H1 (cell line): Measurements from ENCODE around the gene ARHGEF10L. TPM values are rescaled to one million over a fixed set of nuclear protein-coding genes. Genes with fewer than 3 reads are reported as not detected.
A peak's percentile ranks its signal among the peaks of the same experiment; 100 is the strongest.

Experiments
- CTCF ChIA-PET: fragments of 300-600 bp; sonication (Branson Sonifier 250); formaldehyde crosslinking; loops from one replicate; lab custom pipeline; 2021; ENCODE audit not compliant: partially characterized antibody; lab: Charles Lee
- POLR2A ChIA-PET: fragments of 300-600 bp; sonication (Branson Sonifier 250); formaldehyde crosslinking; loops from one replicate; lab custom pipeline; 2021; ENCODE audit warnings: inconsistent platforms; ENCODE audit not compliant: partially characterized antibody; lab: Charles Lee
- DNase-seq, 2 experiments: peaks; one replicate each; pipeline versions ENCODE4 v3.0.0 to v3.0.0-alpha.2; 2010 to 2022; ENCODE audit warnings: low spot score in 2 of 2, low read depth in 1 of 2, mixed read lengths in 1 of 2
- FAIRE-seq: peaks from 2 replicates; lab custom pipeline; 2011; peaks lifted over from hg19 to GRCh38; lab: Jason Lieb, UNC
- H2AFZ ChIP-seq: 2 replicates; pipeline ENCODE4 v1.8.1; 2012; ENCODE audit warnings: low read length, inconsistent platforms
- H2AK5ac ChIP-seq: 2 replicates; pipeline ENCODE4 v1.6.1; 2013; ENCODE audit warnings: low read depth, low read length
- H2BK120ac ChIP-seq: replicated peaks from 2 replicates; pipeline ENCODE3; 2013; ENCODE audit warnings: low read depth, low read length, inconsistent platforms
- H2BK12ac ChIP-seq: 2 replicates; pipeline ENCODE4 v1.6.1; 2013; ENCODE audit warnings: low read depth, low read length
- H2BK15ac ChIP-seq: 2 replicates; pipeline ENCODE4 v1.6.1; 2013; ENCODE audit warnings: low read length
- H2BK20ac ChIP-seq: 2 replicates; pipeline ENCODE4 v1.6.1; 2013; ENCODE audit warnings: low read length
- H2BK5ac ChIP-seq: 2 replicates; pipeline ENCODE4 v1.6.1; 2013; ENCODE audit warnings: low read depth, low read length
- H3K14ac ChIP-seq: 2 replicates; pipeline ENCODE4 v1.6.1; 2013; ENCODE audit warnings: inconsistent platforms; ENCODE audit not compliant: insufficient read length
- H3K18ac ChIP-seq: 2 replicates; pipeline ENCODE4 v1.6.1; 2013; ENCODE audit warnings: low read length; ENCODE audit errors: extremely low read depth
- H3K23ac ChIP-seq: 2 replicates; pipeline ENCODE4 v1.6.1; 2013; ENCODE audit warnings: inconsistent platforms; ENCODE audit not compliant: insufficient read length
- H3K23me2 ChIP-seq: 2 replicates; pipeline ENCODE4 v1.6.1; 2013; ENCODE audit warnings: low read depth, low read length
- H3K27ac ChIP-seq: 2 replicates; pipeline ENCODE4 v1.6.1; 2011; ENCODE audit warnings: low read depth, low read length, inconsistent platforms
- H3K27me3 ChIP-seq, 4 experiments: replicated peaks in 1 of 4; 1 replicate in 1 of 4; 2 replicates in 3 of 4; pipeline versions ENCODE4 v1.6.1 to v1.8.1; 2011 to 2013; ENCODE audit warnings: low read length in 3 of 4, mild to moderate bottlenecking in 3 of 4, inconsistent platforms in 2 of 4, mixed read lengths in 2 of 4, moderate library complexity in 1 of 4; ENCODE audit not compliant: control insufficient read depth in 3 of 4, insufficient read depth in 3 of 4; ENCODE audit errors: extremely low read depth in 1 of 4
- H3K36me3 ChIP-seq, 4 experiments: 2 replicates each; pipeline versions ENCODE4 v1.6.1 to v1.8.1; 2011 to 2013; ENCODE audit warnings: mild to moderate bottlenecking in 4 of 4, low read length in 3 of 4, moderate library complexity in 2 of 4, control low read depth in 1 of 4, inconsistent platforms in 1 of 4; ENCODE audit not compliant: insufficient read depth in 4 of 4, control insufficient read depth in 2 of 4
- H3K4ac ChIP-seq: replicated peaks from 2 replicates; pipeline ENCODE3; 2013; ENCODE audit warnings: low read length, low read depth, mixed read lengths, inconsistent platforms; ENCODE audit not compliant: insufficient read length
- H3K4me1 ChIP-seq, 4 experiments: replicated peaks in 1 of 4; 1 replicate in 1 of 4; 2 replicates in 3 of 4; pipeline versions ENCODE4 v1.6.1 to v1.8.1; 2011 to 2013; ENCODE audit warnings: low read length in 3 of 4, inconsistent platforms in 2 of 4, mixed read lengths in 1 of 4; ENCODE audit not compliant: insufficient read depth in 4 of 4, control insufficient read depth in 3 of 4
- H3K4me2 ChIP-seq, 2 experiments: 2 replicates each; pipeline versions ENCODE4 v1.6.1 to v1.8.1; 2011 to 2013; ENCODE audit warnings: low read depth in 2 of 2, low read length in 2 of 2, control low read depth in 1 of 2, inconsistent platforms in 1 of 2, mild to moderate bottlenecking in 1 of 2; ENCODE audit not compliant: insufficient read depth in 1 of 2
- H3K4me3 ChIP-seq, 4 experiments: fragments of 200-600, 300-600 bp in 1 of 4; sonication (generic), shearing (Covaris generic), sonication (Bioruptor Twin) in 1 of 4; 2 replicates each; pipeline versions ENCODE4 v1.5.1 to v1.8.1; 2011 to 2016; ENCODE audit warnings: low read length in 4 of 4, low read depth in 3 of 4, control low read depth in 2 of 4, inconsistent platforms in 2 of 4, mild to moderate bottlenecking in 2 of 4, mixed read lengths in 1 of 4, moderate library complexity in 1 of 4; ENCODE audit not compliant: insufficient read depth in 2 of 4; ENCODE audit errors: extremely low read depth in 1 of 4
- H3K56ac ChIP-seq: replicated peaks from 2 replicates; pipeline ENCODE3; 2013; ENCODE audit warnings: low read depth, mild to moderate bottlenecking, mixed read lengths, low read length, inconsistent platforms; ENCODE audit not compliant: insufficient read length
- H3K79me1 ChIP-seq: 2 replicates; pipeline ENCODE4 v1.6.1; 2013; ENCODE audit warnings: low read depth, low read length, control low read depth
- H3K79me2 ChIP-seq, 2 experiments: 2 replicates each; pipeline versions ENCODE4 v1.6.1 to v1.8.1; 2012 to 2013; ENCODE audit warnings: low read length in 2 of 2, mild to moderate bottlenecking in 2 of 2, inconsistent platforms in 1 of 2; ENCODE audit not compliant: insufficient read depth in 2 of 2, control insufficient read depth in 1 of 2
- H3K9ac ChIP-seq, 4 experiments: replicated peaks in 1 of 4; 1 replicate in 1 of 4; 2 replicates in 3 of 4; pipeline versions ENCODE4 v1.6.1 to v1.8.1; 2011 to 2013; ENCODE audit warnings: low read depth in 3 of 4, low read length in 3 of 4, control low read depth in 2 of 4, mild to moderate bottlenecking in 2 of 4, moderate library complexity in 2 of 4, inconsistent platforms in 1 of 4; ENCODE audit errors: extremely low read depth in 1 of 4
- H3K9me3 ChIP-seq, 2 experiments: 2 replicates each; pipeline versions ENCODE4 v1.6.1 to v1.8.1; 2012 to 2013; ENCODE audit warnings: mild to moderate bottlenecking in 2 of 2, moderate library complexity in 2 of 2, control low read depth in 1 of 2, inconsistent platforms in 1 of 2, low read depth in 1 of 2, low read length in 1 of 2, mixed read lengths in 1 of 2; ENCODE audit not compliant: insufficient read depth in 2 of 2
- H4K20me1 ChIP-seq, 2 experiments: replicated peaks in 1 of 2; 2 replicates each; pipeline versions ENCODE3 to v1.8.1; 2011 to 2013; ENCODE audit warnings: inconsistent platforms in 2 of 2, low read length in 2 of 2, mild to moderate bottlenecking in 1 of 2; ENCODE audit not compliant: insufficient read depth in 2 of 2, control insufficient read depth in 1 of 2
- H4K5ac ChIP-seq: 2 replicates; pipeline ENCODE4 v1.6.1; 2013; ENCODE audit warnings: low read length, low read depth, mixed read lengths, inconsistent platforms; ENCODE audit not compliant: insufficient read length
- H4K8ac ChIP-seq: 2 replicates; pipeline ENCODE4 v1.8.0; 2013; ENCODE audit warnings: mild to moderate bottlenecking, moderate library complexity, low read length, inconsistent platforms; ENCODE audit not compliant: insufficient read depth; ENCODE audit errors: extremely low read depth
- H4K91ac ChIP-seq: replicated peaks from 2 replicates; pipeline ENCODE3; 2013; ENCODE audit warnings: low read length, mixed read lengths, inconsistent platforms; ENCODE audit not compliant: insufficient read length
- ASH2L ChIP-seq: fragments of 200-600, 300-600 bp; sonication (generic); IDR thresholded peaks from one replicate; pipeline ENCODE4 v1.7.1; 2017; ENCODE audit warnings: low read length
- CBX5 ChIP-seq: fragments of 300-800, 300-1000 bp; sonication (generic); IDR thresholded peaks from 2 replicates; pipeline ENCODE4 v1.7.1; 2016; ENCODE audit warnings: antibody characterized with exemption, low read length, low read depth
- CHD1 ChIP-seq: IDR thresholded peaks from 2 replicates; pipeline ENCODE4 v1.6.1; 2012; ENCODE audit warnings: low read depth, low read length, improper control_type of control experiment
- RAD21 ChIP-seq, 2 experiments: IDR thresholded peaks in 1 of 2; conservative IDR thresholded peaks in 1 of 2; 2 replicates each; pipeline ENCODE4 v1.6.1; 2011; ENCODE audit warnings: low read depth in 2 of 2, low read length in 2 of 2, improper control_type of control experiment in 1 of 2, inconsistent platforms in 1 of 2, mild to moderate bottlenecking in 1 of 2, moderate library complexity in 1 of 2
- SRF ChIP-seq: IDR thresholded peaks from 2 replicates; pipeline ENCODE4 v1.6.1; 2011; ENCODE audit warnings: mild to moderate bottlenecking, low read depth, low read length, moderate library complexity
- ZNF274 ChIP-seq: IDR thresholded peaks from 2 replicates; pipeline ENCODE4 v1.7.0; 2012; ENCODE audit warnings: low read length, borderline replicate concordance; ENCODE audit errors: extremely low read depth
- WGBS, 2 experiments: shearing (Covaris generic) in 1 of 2; methylation state at CpG; one replicate each; pipeline versions ENCODE4 v1.1.6 to v1.1.7; 2013 to 2015; ENCODE audit warnings: low lambda C conversion rate in 2 of 2, mixed read lengths in 2 of 2, inconsistent platforms in 1 of 2, low coverage in 1 of 2, missing lambda C conversion rate in 1 of 2; ENCODE audit not compliant: insufficient replicate concordance in 2 of 2, insufficient coverage in 1 of 2, insufficient read length in 1 of 2; ENCODE audit errors: extremely low coverage in 1 of 2, missing lambda C conversion rate in 1 of 2; 5-methylcytosine and 5-hydroxymethylcytosine counted together
- polyA plus RNA-seq, 7 experiments: library from polyadenylated mRNA; depleted of rRNA in 3 of 7; stranded (reverse) in 5 of 7; unstranded in 2 of 7; fragments of >200 nt in 5 of 7; fragments of 200-250 nt in 2 of 7; gene quantifications; 1 replicate in 5 of 7; 2 replicates in 1 of 7; 4 replicates in 1 of 7; pipeline versions ENCODE4 v1.2.1 to v1.2.3, GENCODE V29; 2011 to 2013; ENCODE audit warnings: missing spikeins in 2 of 7, mixed read lengths in 2 of 7
- total RNA-seq: library from RNA; stranded (reverse); fragmentation: NEBNext Ultra II Directional; extraction: Animal tissue kit (Norgen Biotek cat#: 25700); gene quantifications from 2 replicates; pipeline ENCODE4 v1.2.1, GENCODE V29; 2021

The ARHGEF10L gene
- total and polyA plus RNA-seq, 2 of the 8 experiments (the other 6 are each of a cell fraction or from before 2014, with no cell fraction given), result 33.6 to 39.6 TPM

DNA sequence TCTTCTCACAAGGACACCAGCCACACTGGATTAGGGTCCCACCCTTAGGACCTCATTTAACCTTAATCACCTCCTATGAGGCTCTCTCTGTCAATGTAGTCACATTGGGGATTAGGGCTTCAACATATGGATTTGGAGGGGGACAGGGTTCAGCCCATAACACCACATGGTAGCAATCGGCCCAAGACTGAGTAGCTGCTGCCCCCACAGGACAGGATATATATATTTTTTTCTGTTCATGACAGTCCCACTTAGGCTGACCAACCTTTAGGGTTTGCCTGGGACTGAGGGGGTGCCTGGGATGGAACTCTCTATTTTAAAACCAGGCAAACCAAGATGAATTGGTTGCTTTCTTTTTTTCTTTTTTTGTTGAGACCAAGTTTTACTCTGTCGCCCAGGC lies 207.4 kb downstream of the ARHGEF10L start:
- DNase-seq, result no peak
- ChIA-PET POLR2A (no interaction called here), CTCF (interaction anchor here (1.3 to 3.6 kb wide), 3 partner anchors 24 to 93 kb away, joined by 4 to 36 read pairs (median 18); no protein-coding TSS in a partner anchor)
- no peak overlapping the region for H4K8ac ChIP-seq
- H3K23me2 ChIP-seq, result no peaks in the 10 kb centered on the region
- no peak overlapping the region for H2BK20ac ChIP-seq
- H2BK12ac ChIP-seq, result no peak overlapping the region
- WGBS, 2 experiments, result 93% methylated on average over 2 of the region's 2 CpGs; no CpG with 5 or more reads in 1 of the 2 experiments
- no peak overlapping the region for H2AFZ ChIP-seq
- H3K14ac ChIP-seq, result no peak overlapping the region
- H4K5ac ChIP-seq, result no peak overlapping the region
- no peak overlapping the region for H2BK5ac ChIP-seq
- H3K79me2 ChIP-seq, result no peaks in the 10 kb centered on the region; a peak in 1 of 4 replicates
- no peak overlapping the region for H3K27ac ChIP-seq
- H3K4me2 ChIP-seq, result no peak overlapping the region
- H3K9ac ChIP-seq, result no peak overlapping the region
- H3K56ac ChIP-seq, result no peak overlapping the region
- no peak overlapping the region for H3K4me3 ChIP-seq
- H3K4ac ChIP-seq, result no peak overlapping the region
- H3K79me1 ChIP-seq, result no peaks in the 10 kb centered on the region
- no peaks in the 10 kb centered on the region for H3K9me3 ChIP-seq
- no peak for FAIRE-seq
- H2BK15ac ChIP-seq, result no peak overlapping the region
- H2BK120ac ChIP-seq, result no peak overlapping the region
- no peak overlapping the region for H3K23ac ChIP-seq
- no peaks in the 10 kb centered on the region for H3K36me3 ChIP-seq
- 0 out of 7 replicates have a peak, but pooled peaks cover 0 to 2% (median 0%) of the 10 kb centered on the region in 4 experiments for H3K4me1 ChIP-seq
- no peak overlapping the region for H3K18ac ChIP-seq
- peak; percentile 22 to 32; a peak in 2 of 4 replicates for TF ChIP-seq RAD21 (IDR thresholded peaks at IDR 0.05 in 1 of 2, conservative IDR thresholded peaks at IDR 0.05 in 1 of 2; ENCODE audit: low read depth in 2 of 2, low read length in 2 of 2)
- no peak for TF ChIP-seq SRF
- TF ChIP-seq ZNF274, result no peak
- TF ChIP-seq CBX5, result no peak
- TF ChIP-seq ASH2L, result no peak
- no peak for TF ChIP-seq CHD1
- TF ChIP-seq, all 59 proteins: peak for 1
- no peak overlapping the region for H2AK5ac ChIP-seq
- H4K20me1 ChIP-seq, result no peaks in the 10 kb centered on the region
- no peak overlapping the region for H4K91ac ChIP-seq
- H3K27me3 ChIP-seq, result no peaks in the 10 kb centered on the region
